Left lung (tissue), 10 donors: Measurements from ENCODE around the gene SYTL3. TPM values are rescaled to one million over a fixed set of nuclear protein-coding genes. Genes with fewer than 3 reads are reported as not detected.

Experiments used
- ATAC-seq: fragments of 200-7000 bp; cut with Tn5 transposase; one replicate; pipeline ENCODE4 v1.9.1; 2020; ENCODE audit warnings: moderate library complexity
- DNase-seq, 4 donors: peaks; one replicate each; pipeline ENCODE4 v3.0.0-alpha.2; 2013 to 2020
- H3K27ac ChIP-seq, 2 donors: fragments of 200-600 bp; sonication (generic) in 1 of 2; one replicate each; pipeline versions ENCODE4 v1.5.0 to v1.8.0; 2020 to 2021
- H3K27me3 ChIP-seq, 2 donors: fragments of 200-600 bp; sonication (generic) in 1 of 2; one replicate each; pipeline versions ENCODE4 v1.5.0 to v1.8.0; 2020 to 2021
- H3K36me3 ChIP-seq, 2 donors: fragments of 200-600 bp; sonication (generic) in 1 of 2; one replicate each; pipeline versions ENCODE4 v1.5.0 to v1.8.0; 2020 to 2021
- H3K4me1 ChIP-seq, 2 donors: fragments of 200-600 bp; one replicate each; pipeline ENCODE4 v1.8.0; 2021
- H3K4me3 ChIP-seq, 2 donors: fragments of 200-600 bp; sonication (generic) in 1 of 2; one replicate each; pipeline versions ENCODE4 v1.5.0 to v1.8.0; 2020 to 2021; ENCODE audit warnings: mild to moderate bottlenecking in 1 of 2
- H3K9me3 ChIP-seq, 2 donors: fragments of 200-600 bp; sonication (generic) in 1 of 2; one replicate each; pipeline versions ENCODE4 v1.5.0 to v1.8.0; 2020 to 2021
- CTCF ChIP-seq, 2 donors: fragments of 200-600 bp; sonication (generic) in 1 of 2; IDR thresholded peaks; one replicate each; pipeline versions ENCODE4 v1.5.0 to v1.8.0; 2021; ENCODE audit warnings: antibody characterized with exemption in 2 of 2
- intact Hi-C, 2 donors: fragments of 100-400 bp; cut with DNase I; formaldehyde crosslinking; loops; one replicate each; pipeline versions ENCODE4 v1.11.2 to v1.14.2; 2022
- polyA plus RNA-seq, 6 donors: library from polyadenylated mRNA; unstranded; fragments of 120-200 nt; gene quantifications; one replicate each; pipeline ENCODE4 v1.2.1, GENCODE V29; 2013; ENCODE audit not compliant: insufficient read length in 6 of 6
- total RNA-seq, 2 donors: library from RNA; stranded (reverse); fragmentation: NEBNext Ultra II Directional; extraction: Animal tissue kit (Norgen Biotek cat#: 25700); gene quantifications; one replicate each; pipeline ENCODE4 v1.2.1, GENCODE V29; 2021
- donor health status: DM: no; HTN: yes; CAD: no.
- donor health status: DM: no; HTN: no; CAD: no.

The SYTL3 gene
- total and polyA plus RNA-seq, 8 donors = 6.5 to 10.3 (median 8.3) TPM

GRCh38 chr6:158807515-158808441 is 157.9 kb downstream of the SYTL3 start:
- Histone ChIP-seq H3K36me3 (peaks cover 0 to 19% of the 10 kb centered on the region in 2 donors), H3K27ac (no peak overlapping the region), H3K4me3 (no peak overlapping the region), H3K4me1 (peaks cover 38 to 87% of the 10 kb centered on the region in 2 donors), H3K27me3 (no peaks in the 10 kb centered on the region), H3K9me3 (no peaks in the 10 kb centered on the region)
- DNase-seq (no peak), ATAC-seq (no peak)
- TF ChIP-seq CTCF (IDR thresholded peaks at IDR 0.05) = no peak
- intact Hi-C loops = no loop called here

GRCh38 chr6:158808442-158808833 is 158.6 kb downstream of the SYTL3 start:
- Histone ChIP-seq H3K9me3 (no peaks in the 10 kb centered on the region), H3K4me1 (peaks cover 37 to 87% of the 10 kb centered on the region in 2 donors), H3K27ac (no peak overlapping the region), H3K4me3 (no peak overlapping the region), H3K36me3 (peaks cover 0 to 21% of the 10 kb centered on the region in 2 donors), H3K27me3 (no peaks in the 10 kb centered on the region)
- ATAC-seq (no peak), DNase-seq (no peak)
- intact Hi-C loops = no loop called here
- TF ChIP-seq CTCF (IDR thresholded peaks at IDR 0.05) = no peak

GRCh38 chr6:158808941-158809678 is 159.3 kb downstream of the SYTL3 start:
- DNase-seq (no peak), ATAC-seq (no peak)
- Histone ChIP-seq H3K9me3 (no peaks in the 10 kb centered on the region), H3K27me3 (no peaks in the 10 kb centered on the region), H3K36me3 (peaks cover 0 to 27% of the 10 kb centered on the region in 2 donors), H3K27ac (no peak overlapping the region), H3K4me3 (no peak overlapping the region), H3K4me1 (peaks cover 38 to 87% of the 10 kb centered on the region in 2 donors)
- intact Hi-C loops = no loop called here
- no peak for TF ChIP-seq CTCF (IDR thresholded peaks at IDR 0.05)

- Histone ChIP-seq H3K4me3 (no peak overlapping the region), H3K4me1 (peaks cover 34 to 89% of the 10 kb centered on the region in 2 donors), H3K36me3 (peaks cover 0 to 32% of the 10 kb centered on the region in 2 donors), H3K9me3 (no peaks in the 10 kb centered on the region), H3K27me3 (no peaks in the 10 kb centered on the region), H3K27ac (no peak overlapping the region)
- intact Hi-C loops = no loop called here
- ATAC-seq (no peak), DNase-seq (no peak)
- no peak for TF ChIP-seq CTCF (IDR thresholded peaks at IDR 0.05)
These were observed 160.6 kb downstream of the SYTL3 start for GRCh38 chr6:158810155-158811095.
